ENCODE measurements around the gene MAPKAP1. TPM values are rescaled to one million over a fixed set of nuclear protein-coding genes. Genes with fewer than 3 reads are reported as not detected.

The MAPKAP1 gene
- total RNA-seq, 1 donor from 2014 or later = 76.9 TPM

DNA sequence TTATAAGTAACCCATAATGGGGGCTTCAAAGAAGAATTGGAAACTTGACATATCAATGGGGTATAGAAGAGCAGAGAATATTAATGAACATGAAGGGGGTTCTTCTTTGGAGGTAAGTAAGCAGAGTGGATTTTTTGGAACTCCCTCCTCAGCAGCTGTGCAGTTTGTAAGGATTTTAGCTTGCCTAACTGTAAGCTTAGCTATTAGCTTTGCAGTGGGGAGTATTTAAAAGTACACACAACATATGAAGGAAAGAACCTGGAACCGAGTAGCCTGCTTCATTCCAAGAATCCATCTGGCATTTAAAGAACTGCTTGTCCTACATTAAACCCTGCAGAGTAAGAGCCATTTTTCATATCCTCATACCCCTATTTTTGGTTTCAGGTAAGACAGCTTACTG lies 38.0 kb upstream of the MAPKAP1 start:
- no peaks in the 10 kb centered on the region for H3K27me3 Mint-ChIP-seq (ENCODE audit: unreplicated experiment)
- no peak for TF ChIP-seq CTCF (IDR thresholded peaks at IDR 0.05)
- no peak overlapping the region for H3K4me3 Mint-ChIP-seq (ENCODE audit: unreplicated experiment)
- H3K36me3 Mint-ChIP-seq (ENCODE audit: unreplicated experiment) = no peaks in the 10 kb centered on the region
- DNase-seq (ENCODE audit: extremely low spot score, unreplicated experiment) = no peak
- peaks cover 19% of the 10 kb centered on the region for H3K4me1 Mint-ChIP-seq (ENCODE audit: unreplicated experiment)
- H3K27ac Mint-ChIP-seq (ENCODE audit: unreplicated experiment) = no peak overlapping the region
- no peaks in the 10 kb centered on the region for H3K9me3 Mint-ChIP-seq (ENCODE audit: unreplicated experiment)

- peaks cover 15% of the 10 kb centered on the region for H3K4me1 Mint-ChIP-seq (ENCODE audit: unreplicated experiment)
- no peaks in the 10 kb centered on the region for H3K9me3 Mint-ChIP-seq (ENCODE audit: unreplicated experiment)
- TF ChIP-seq CTCF (IDR thresholded peaks at IDR 0.05) = no peak
- DNase-seq (ENCODE audit: extremely low spot score, unreplicated experiment) = no peak
- H3K27me3 Mint-ChIP-seq (ENCODE audit: unreplicated experiment) = no peaks in the 10 kb centered on the region
- no peak overlapping the region for H3K4me3 Mint-ChIP-seq (ENCODE audit: unreplicated experiment)
- H3K36me3 Mint-ChIP-seq (ENCODE audit: unreplicated experiment) = no peaks in the 10 kb centered on the region
- H3K27ac Mint-ChIP-seq (ENCODE audit: unreplicated experiment) = no peak overlapping the region
Measured at GRCh38 chr9:125744616-125745015, 37.6 kb upstream of the MAPKAP1 start.

- no peak for DNase-seq (ENCODE audit: extremely low spot score, unreplicated experiment)
- Mint-ChIP-seq H3K27me3 (ENCODE audit: unreplicated experiment) (no peaks in the 10 kb centered on the region), H3K4me1 (ENCODE audit: unreplicated experiment) (peaks cover 8% of the 10 kb centered on the region), H3K9me3 (ENCODE audit: unreplicated experiment) (no peaks in the 10 kb centered on the region), H3K27ac (ENCODE audit: unreplicated experiment) (no peak overlapping the region), H3K4me3 (ENCODE audit: unreplicated experiment) (no peak overlapping the region), H3K36me3 (ENCODE audit: unreplicated experiment) (no peaks in the 10 kb centered on the region)
- TF ChIP-seq CTCF (IDR thresholded peaks at IDR 0.05) = no peak
Measured at GRCh38 chr9:125743682-125744428, 36.8 kb upstream of the MAPKAP1 start.

DNA sequence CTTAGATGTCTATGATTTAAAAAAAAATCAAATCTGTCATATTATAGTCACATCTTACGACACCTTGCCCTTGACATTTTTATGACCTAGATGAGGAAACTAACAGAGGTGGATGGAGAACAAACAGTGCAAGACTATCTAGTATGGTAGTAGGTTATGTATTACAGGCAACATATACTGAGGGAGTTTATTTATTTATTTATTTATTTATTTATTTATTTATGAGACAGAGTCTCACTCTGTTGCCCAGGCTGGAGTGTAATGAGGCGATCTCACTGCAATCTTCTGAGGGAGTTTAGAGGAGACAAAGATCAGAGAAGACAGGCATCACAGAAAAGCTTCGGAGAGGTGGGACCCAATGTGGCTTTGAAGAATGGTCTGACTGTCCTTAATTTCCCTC lies 35.6 kb upstream of the MAPKAP1 start:
- Mint-ChIP-seq H3K4me3 (ENCODE audit: unreplicated experiment) (no peak overlapping the region), H3K36me3 (ENCODE audit: unreplicated experiment) (no peaks in the 10 kb centered on the region), H3K27ac (ENCODE audit: unreplicated experiment) (no peak overlapping the region), H3K27me3 (ENCODE audit: unreplicated experiment) (peaks cover 2% of the 10 kb centered on the region), H3K4me1 (ENCODE audit: unreplicated experiment) (peaks cover 6% of the 10 kb centered on the region), H3K9me3 (ENCODE audit: unreplicated experiment) (no peaks in the 10 kb centered on the region)
- DNase-seq (ENCODE audit: extremely low spot score, unreplicated experiment) = no peak
- no peak for TF ChIP-seq CTCF (IDR thresholded peaks at IDR 0.05)

DNA sequence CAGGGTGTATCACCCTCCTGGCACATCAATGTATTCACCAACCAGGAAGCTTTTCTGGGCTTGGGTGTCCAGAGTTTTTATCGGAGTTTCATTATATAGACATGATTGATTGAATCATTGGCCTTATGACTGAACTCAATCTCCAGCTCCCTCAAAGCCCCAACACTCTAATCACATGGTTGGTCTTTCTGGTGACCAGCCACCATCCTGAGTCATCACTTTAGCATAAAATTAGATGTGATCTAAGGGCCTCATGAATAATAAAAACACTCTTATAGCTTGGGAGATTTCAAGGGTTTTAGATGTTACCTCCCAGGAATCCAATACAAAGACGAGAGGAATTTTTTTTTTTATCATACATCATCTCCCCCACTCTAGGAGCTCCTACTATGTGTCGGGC lies 32.4 kb upstream of the MAPKAP1 start:
- H3K9me3 Mint-ChIP-seq (ENCODE audit: unreplicated experiment) = no peaks in the 10 kb centered on the region
- H3K4me3 Mint-ChIP-seq (ENCODE audit: unreplicated experiment) = no peak overlapping the region
- no peak overlapping the region for H3K27ac Mint-ChIP-seq (ENCODE audit: unreplicated experiment)
- DNase-seq (ENCODE audit: extremely low spot score, unreplicated experiment) = no peak
- H3K27me3 Mint-ChIP-seq (ENCODE audit: unreplicated experiment) = peaks cover 6% of the 10 kb centered on the region
- H3K4me1 Mint-ChIP-seq (ENCODE audit: unreplicated experiment) = no peaks in the 10 kb centered on the region
- H3K36me3 Mint-ChIP-seq (ENCODE audit: unreplicated experiment) = no peaks in the 10 kb centered on the region
- TF ChIP-seq CTCF (IDR thresholded peaks at IDR 0.05) = no peak
